DOHH2 (cell line): Measurements from ENCODE around the gene SLC2A13.

Source experiments
- CTCF ChIP-seq: fragments of 200-600 bp; sonication (generic); IDR thresholded peaks from one replicate; pipeline ENCODE4 v1.5.1; 2014; ENCODE audit warnings: antibody characterized with exemption, mild to moderate bottlenecking, low read depth, low read length; ENCODE audit not compliant: poor library complexity, severe bottlenecking
- EZH2phosphoT487 ChIP-seq: fragments of 200-600 bp; sonication (generic); IDR thresholded peaks from 2 replicates; pipeline ENCODE4 v1.6.1; 2017; ENCODE audit warnings: borderline replicate concordance, mild to moderate bottlenecking, antibody characterized with exemption, low read length, moderate library complexity, mixed read lengths

GRCh38 chr12:40044396-40044795, 61.5 kb downstream of the SLC2A13 start:
- no peak for TF ChIP-seq CTCF
- TF ChIP-seq EZH2phosphoT487 = no peak
